ENCODE measurements around the gene CD1B.

The CD1B gene

GRCh38 chr1:158323866-158324265 is 7.5 kb downstream of the CD1B start (continued):
- TF ChIP-seq ZNF600 (tag by site-specific recombination; IDR thresholded peaks at IDR 0.05) (no peak), ZNF580 (tag by site-specific recombination; IDR thresholded peaks at IDR 0.05) (no peak), ZNF350 (tag by site-specific recombination; IDR thresholded peaks at IDR 0.05) (no peak), YY2 (tag by site-specific recombination; IDR thresholded peaks at IDR 0.05) (no peak)

- Histone ChIP-seq H3K4me1 (ENCODE audit: control insufficient read depth, insufficient read depth, low read length) (no peaks in the 10 kb centered on the region), H3K9me3 (ENCODE audit: control insufficient read depth, insufficient read depth, low read depth, low read length) (no peaks in the 10 kb centered on the region), H3K36me3 (ENCODE audit: control insufficient read depth in 2 of 2, insufficient read depth in 1 of 2, low read length in 2 of 2) (no peaks in the 10 kb centered on the region), H3K27ac (ENCODE audit: extremely low read depth, low read depth, low read length) (no peak overlapping the region), H3K4me3 (ENCODE audit: low read depth, low read length) (no peak overlapping the region)
- CTCF ChIA-PET: no interaction called here
- TF ChIP-seq ZNF513 (tag by site-specific recombination; IDR thresholded peaks at IDR 0.05): no peak
- no peak for TF ChIP-seq MZF1 (tag by site-specific recombination; IDR thresholded peaks at IDR 0.05; ENCODE audit: borderline replicate concordance)
- TF ChIP-seq ZNF24 (tag by site-specific recombination; IDR thresholded peaks at IDR 0.05): no peak
- TF ChIP-seq OVOL3 (tag by site-specific recombination; IDR thresholded peaks at IDR 0.05): no peak
- TF ChIP-seq ELK4 (IDR thresholded peaks at IDR 0.05; ENCODE audit: borderline replicate concordance, low read depth, low read length): no peak
- TF ChIP-seq SP7 (tag by site-specific recombination; IDR thresholded peaks at IDR 0.05): no peak
- no peak for TF ChIP-seq ZNF311 (tag by site-specific recombination; IDR thresholded peaks at IDR 0.05; ENCODE audit: borderline replicate concordance)
- no peak for TF ChIP-seq ZNF560 (tag by site-specific recombination; IDR thresholded peaks at IDR 0.05; ENCODE audit: borderline replicate concordance)
- no peak for TF ChIP-seq ZSCAN4 (tag by site-specific recombination; IDR thresholded peaks at IDR 0.05)
- POLR2A ChIA-PET: no interaction called here
These were observed 20.3 kb downstream of the CD1B start for GRCh38 chr1:158311066-158311465.

GRCh38 chr1:158310623-158311022 is 20.7 kb downstream of the CD1B start:
- no peak overlapping the region for H3K27ac ChIP-seq (ENCODE audit: extremely low read depth, low read depth, low read length)
- H3K4me3 ChIP-seq (ENCODE audit: low read depth, low read length): no peak overlapping the region
- no peak for TF ChIP-seq ZNF701 (tag by site-specific recombination; IDR thresholded peaks at IDR 0.05)
- no peak for TF ChIP-seq ZNF18 (tag by site-specific recombination; IDR thresholded peaks at IDR 0.05)
- CTCF ChIA-PET: no interaction called here
- no peaks in the 10 kb centered on the region for H3K9me3 ChIP-seq (ENCODE audit: control insufficient read depth, insufficient read depth, low read depth, low read length)
- H3K4me1 ChIP-seq (ENCODE audit: control insufficient read depth, insufficient read depth, low read length): no peaks in the 10 kb centered on the region
- no peaks in the 10 kb centered on the region for H3K36me3 ChIP-seq (ENCODE audit: control insufficient read depth in 2 of 2, insufficient read depth in 1 of 2, low read length in 2 of 2)
- POLR2A ChIA-PET: no interaction called here

GRCh38 chr1:158295791-158296190 is 35.5 kb downstream of the CD1B start:
- CTCF ChIA-PET: no interaction called here
- no peaks in the 10 kb centered on the region for H3K36me3 ChIP-seq (ENCODE audit: control insufficient read depth in 2 of 2, insufficient read depth in 1 of 2, low read length in 2 of 2)
- POLR2A ChIA-PET: no interaction called here
- TF ChIP-seq GLI4 (tag by site-specific recombination; IDR thresholded peaks at IDR 0.05): no peak
- TF ChIP-seq ZNF138 (tag by site-specific recombination; IDR thresholded peaks at IDR 0.05; ENCODE audit: borderline replicate concordance): no peak
- TF ChIP-seq ZBTB1 (tag by site-specific recombination; IDR thresholded peaks at IDR 0.05): no peak
- TF ChIP-seq ZNF544 (tag by site-specific recombination; IDR thresholded peaks at IDR 0.05): no peak
- TF ChIP-seq KLF10 (tag by site-specific recombination; IDR thresholded peaks at IDR 0.05): no peak
- no peak for TF ChIP-seq ZNF777 (tag by site-specific recombination; IDR thresholded peaks at IDR 0.05; ENCODE audit: borderline replicate concordance)
- TF ChIP-seq ZNF48 (tag by site-specific recombination; IDR thresholded peaks at IDR 0.05): no peak
- no peak for TF ChIP-seq ZNF785 (tag by site-specific recombination; IDR thresholded peaks at IDR 0.05)
- no peak for TF ChIP-seq ZNF580 (tag by site-specific recombination; IDR thresholded peaks at IDR 0.05)
- TF ChIP-seq ZNF610 (tag by site-specific recombination; IDR thresholded peaks at IDR 0.05; ENCODE audit: borderline replicate concordance): no peak
- no peak for TF ChIP-seq ZNF221 (tag by site-specific recombination; IDR thresholded peaks at IDR 0.05; ENCODE audit: borderline replicate concordance)

More at GRCh38 chr1:158295791-158296190, 35.5 kb downstream of the CD1B start:
- no peak overlapping the region for H3K27ac ChIP-seq (ENCODE audit: extremely low read depth, low read depth, low read length)
- H3K4me1 ChIP-seq (ENCODE audit: control insufficient read depth, insufficient read depth, low read length): no peaks in the 10 kb centered on the region
- no peaks in the 10 kb centered on the region for H3K9me3 ChIP-seq (ENCODE audit: control insufficient read depth, insufficient read depth, low read depth, low read length)
- H3K4me3 ChIP-seq (ENCODE audit: low read depth, low read length): no peak overlapping the region

All from HEK293 (cell line).